Type B pancreatic cell (in vitro differentiated cells): ENCODE results near the gene ITGB1BP2. TPM values are rescaled to one million over a fixed set of nuclear protein-coding genes. Genes with fewer than 3 reads are reported as not detected.
"Not testable (repeated sequence)": the region's sequence is repeated elsewhere in the genome, so short reads cannot be mapped to it uniquely, and the experiment has no call there.

Experiments used
- DNase-seq: peaks from one replicate; pipeline ENCODE4 v3.0.0; 2021; ENCODE audit warnings: mixed read lengths; ENCODE audit not compliant: unreplicated experiment; ENCODE audit errors: extremely low spot score
- H3K27ac Mint-ChIP-seq: 2 replicates; pipeline ENCODE4 v1.8.0; 2021; ENCODE audit warnings: mild to moderate bottlenecking, mixed read lengths
- H3K27me3 Mint-ChIP-seq: 2 replicates; pipeline ENCODE4 v1.8.0; 2021; ENCODE audit warnings: mixed read lengths
- H3K36me3 Mint-ChIP-seq: 2 replicates; pipeline ENCODE4 v1.8.0; 2021; ENCODE audit warnings: mixed read lengths
- H3K4me1 Mint-ChIP-seq: one replicate; pipeline ENCODE4 v1.8.0; 2021; ENCODE audit warnings: mixed read lengths; ENCODE audit not compliant: unreplicated experiment
- H3K4me3 Mint-ChIP-seq: 2 replicates; pipeline ENCODE4 v1.8.0; 2021; ENCODE audit warnings: mild to moderate bottlenecking, mixed read lengths
- H3K9me3 Mint-ChIP-seq: 2 replicates; pipeline ENCODE4 v1.8.0; 2021; ENCODE audit warnings: mixed read lengths
- total RNA-seq: library from RNA; stranded (reverse); gene quantifications from 2 replicates; pipeline ENCODE4 v1.2.1, GENCODE V29; 2021; ENCODE audit warnings: low replicate concordance
- TF ChIP-seq, protein P1 (sequence below): fragments of 200-600 bp; sonication (generic); conservative IDR thresholded peaks from 2 replicates; pipeline ENCODE4 v1.5.0; 2021; ENCODE audit warnings: antibody characterized with exemption, mild to moderate bottlenecking

The ITGB1BP2 gene
- total RNA-seq, 1 donor from 2014 or later, result 3.6 TPM

DNA sequence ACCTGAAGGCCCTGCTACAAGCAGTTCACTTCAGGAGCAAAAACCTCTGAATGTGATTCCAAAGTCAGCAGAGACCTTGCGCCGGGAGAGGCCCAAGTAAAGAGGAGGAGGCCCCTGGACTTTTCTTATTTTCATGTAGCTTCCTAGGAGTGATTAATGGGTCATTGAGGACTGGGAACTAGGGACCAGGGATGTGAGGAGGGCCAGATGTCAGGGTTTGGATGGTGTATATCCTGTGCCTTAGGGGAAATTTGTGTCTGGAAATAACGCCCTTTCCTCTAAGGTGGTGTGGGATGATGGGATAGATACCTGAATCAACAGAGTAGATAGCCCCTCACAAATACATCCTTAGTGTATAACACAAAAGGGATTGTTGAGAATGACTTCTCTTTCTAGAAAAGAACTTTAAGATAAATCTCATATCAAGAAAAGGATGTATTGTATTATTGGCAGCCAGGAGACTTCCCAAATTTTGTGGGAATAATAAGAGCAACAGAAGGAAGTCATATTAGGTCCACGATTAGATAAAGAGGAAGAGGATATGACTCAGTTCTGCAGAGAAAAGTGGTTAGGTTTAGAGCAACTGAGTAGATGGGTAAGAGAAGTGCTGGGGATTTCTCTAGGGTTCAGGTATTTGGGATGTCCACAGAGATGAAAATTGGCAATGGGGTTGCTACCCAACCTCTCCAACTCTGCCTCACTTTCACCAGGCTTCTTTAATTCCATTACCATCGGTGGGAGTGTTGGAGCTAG lies 1.1 kb downstream of the ITGB1BP2 start:
- no peaks in the 10 kb centered on the region for H3K27me3 Mint-ChIP-seq
- peaks cover 15% of the 10 kb centered on the region for H3K36me3 Mint-ChIP-seq
- TF ChIP-seq, protein P1, sequence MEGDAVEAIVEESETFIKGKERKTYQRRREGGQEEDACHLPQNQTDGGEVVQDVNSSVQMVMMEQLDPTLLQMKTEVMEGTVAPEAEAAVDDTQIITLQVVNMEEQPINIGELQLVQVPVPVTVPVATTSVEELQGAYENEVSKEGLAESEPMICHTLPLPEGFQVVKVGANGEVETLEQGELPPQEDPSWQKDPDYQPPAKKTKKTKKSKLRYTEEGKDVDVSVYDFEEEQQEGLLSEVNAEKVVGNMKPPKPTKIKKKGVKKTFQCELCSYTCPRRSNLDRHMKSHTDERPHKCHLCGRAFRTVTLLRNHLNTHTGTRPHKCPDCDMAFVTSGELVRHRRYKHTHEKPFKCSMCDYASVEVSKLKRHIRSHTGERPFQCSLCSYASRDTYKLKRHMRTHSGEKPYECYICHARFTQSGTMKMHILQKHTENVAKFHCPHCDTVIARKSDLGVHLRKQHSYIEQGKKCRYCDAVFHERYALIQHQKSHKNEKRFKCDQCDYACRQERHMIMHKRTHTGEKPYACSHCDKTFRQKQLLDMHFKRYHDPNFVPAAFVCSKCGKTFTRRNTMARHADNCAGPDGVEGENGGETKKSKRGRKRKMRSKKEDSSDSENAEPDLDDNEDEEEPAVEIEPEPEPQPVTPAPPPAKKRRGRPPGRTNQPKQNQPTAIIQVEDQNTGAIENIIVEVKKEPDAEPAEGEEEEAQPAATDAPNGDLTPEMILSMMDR, result no peak
- no peak overlapping the region for H3K27ac Mint-ChIP-seq
- DNase-seq, result no peak
- no peak overlapping the region for H3K4me3 Mint-ChIP-seq
- peaks cover 4% of the 10 kb centered on the region for H3K4me1 Mint-ChIP-seq
- H3K9me3 Mint-ChIP-seq, result no peaks in the 10 kb centered on the region

- no peak for DNase-seq
- Mint-ChIP-seq H3K27me3 (no peaks in the 10 kb centered on the region), H3K9me3 (no peaks in the 10 kb centered on the region), H3K4me3 (no peak overlapping the region), H3K27ac (no peak overlapping the region), H3K36me3 (peaks cover 7% of the 10 kb centered on the region), H3K4me1 (peaks cover 4% of the 10 kb centered on the region)
- TF ChIP-seq, protein P1, result no peak
Measured at GRCh38 chrX:71304561-71304960, 3.0 kb downstream of the ITGB1BP2 start.

GRCh38 chrX:71315917-71316316 lies 14.4 kb downstream of the ITGB1BP2 start:
- no peaks in the 10 kb centered on the region for H3K27me3 Mint-ChIP-seq
- H3K4me3 Mint-ChIP-seq, result no peak overlapping the region
- TF ChIP-seq, protein P1, result no peak
- no peak overlapping the region for H3K27ac Mint-ChIP-seq
- no peaks in the 10 kb centered on the region for H3K9me3 Mint-ChIP-seq
- no peak for DNase-seq
- no peaks in the 10 kb centered on the region for H3K4me1 Mint-ChIP-seq
- peaks cover 7% of the 10 kb centered on the region for H3K36me3 Mint-ChIP-seq

- H3K36me3 Mint-ChIP-seq, H3K27ac Mint-ChIP-seq, H3K4me3 Mint-ChIP-seq, DNase-seq, H3K27me3 Mint-ChIP-seq, H3K4me1 Mint-ChIP-seq, H3K9me3 Mint-ChIP-seq: not testable (repeated sequence)
Measured at GRCh38 chrX:71316959-71317358, 15.4 kb downstream of the ITGB1BP2 start.

DNA sequence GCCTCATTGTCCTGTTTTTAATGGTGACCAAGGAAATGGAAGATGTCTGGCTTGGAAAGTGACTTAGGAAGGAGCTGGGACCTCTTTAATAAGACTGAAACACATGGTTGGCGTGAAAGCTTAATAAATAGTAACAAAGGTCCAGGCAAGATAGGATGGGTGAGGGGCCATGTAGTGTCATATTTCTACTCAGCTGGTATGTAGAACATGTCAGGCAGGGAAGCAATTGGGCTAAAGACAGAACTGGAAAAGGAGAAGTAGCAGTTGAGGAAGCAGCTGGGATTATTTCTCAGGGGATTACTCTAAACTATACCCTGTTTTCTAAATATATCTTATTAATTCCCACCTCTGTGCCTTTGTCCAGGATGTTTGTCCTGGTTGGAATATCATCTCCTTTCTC lies 18.6 kb downstream of the ITGB1BP2 start:
- H3K4me1 Mint-ChIP-seq, result no peaks in the 10 kb centered on the region
- H3K4me3 Mint-ChIP-seq, result no peak overlapping the region
- H3K27ac Mint-ChIP-seq, result no peak overlapping the region
- H3K36me3 Mint-ChIP-seq, result peaks cover 11% of the 10 kb centered on the region
- TF ChIP-seq, protein P1, result no peak
- no peak for DNase-seq
- H3K9me3 Mint-ChIP-seq, result no peaks in the 10 kb centered on the region
- H3K27me3 Mint-ChIP-seq, result no peaks in the 10 kb centered on the region

GRCh38 chrX:71321731-71322130 lies 20.2 kb downstream of the ITGB1BP2 start:
- H3K27ac Mint-ChIP-seq, result no peak overlapping the region
- H3K9me3 Mint-ChIP-seq, result no peaks in the 10 kb centered on the region
- TF ChIP-seq, protein P1, result no peak
- H3K4me3 Mint-ChIP-seq, result no peak overlapping the region
- DNase-seq, result no peak
- peaks cover 13% of the 10 kb centered on the region for H3K36me3 Mint-ChIP-seq
- no peaks in the 10 kb centered on the region for H3K4me1 Mint-ChIP-seq
- no peaks in the 10 kb centered on the region for H3K27me3 Mint-ChIP-seq

DNA sequence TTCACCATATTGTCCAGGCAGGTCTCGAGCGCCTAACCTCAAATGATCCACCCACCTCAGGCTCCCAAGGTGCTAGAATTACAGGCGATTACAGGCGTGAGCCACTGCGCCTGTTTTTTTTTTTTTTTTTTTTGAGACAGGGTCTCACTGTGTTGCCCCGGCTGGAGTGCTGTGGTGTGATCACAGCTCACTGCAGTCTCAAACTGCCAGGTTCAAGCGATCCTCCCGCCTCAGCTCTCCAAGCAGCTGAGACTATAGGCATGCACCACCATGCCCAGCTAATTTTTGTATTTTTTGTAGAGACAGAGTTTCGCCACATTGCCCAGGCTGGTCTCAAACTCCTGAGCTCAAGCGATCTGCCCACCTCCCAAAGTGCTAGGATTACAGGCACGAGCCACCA lies 22.9 kb downstream of the ITGB1BP2 start:
- not testable (repeated sequence) for H3K4me3 Mint-ChIP-seq, H3K27me3 Mint-ChIP-seq, H3K9me3 Mint-ChIP-seq

More for the DNA sequence above, 22.9 kb downstream of the ITGB1BP2 start:
- H3K36me3 Mint-ChIP-seq, result peaks cover 15% of the 10 kb centered on the region
- not testable (repeated sequence) for H3K27ac Mint-ChIP-seq, H3K4me1 Mint-ChIP-seq, DNase-seq
